GM18951 (cell line): ENCODE data around the gene ZNF862.

Experiments
- POLR2A ChIP-seq: IDR thresholded peaks from 4 replicates; pipeline ENCODE4 v1.6.1; 2011; ENCODE audit warnings: mild to moderate bottlenecking; ENCODE audit not compliant: insufficient read length, insufficient read depth; ENCODE audit errors: extremely low read depth
- in situ Hi-C: fragments of 300-500 bp; cut with MboI; formaldehyde crosslinking; loops from one replicate; pipeline ENCODE4 v1.12.0; 2022; ENCODE audit warnings: low sequenced_read_pairs, mixed read lengths, inconsistent platforms; ENCODE audit not compliant: unreplicated experiment

Gene ZNF862

DNA sequence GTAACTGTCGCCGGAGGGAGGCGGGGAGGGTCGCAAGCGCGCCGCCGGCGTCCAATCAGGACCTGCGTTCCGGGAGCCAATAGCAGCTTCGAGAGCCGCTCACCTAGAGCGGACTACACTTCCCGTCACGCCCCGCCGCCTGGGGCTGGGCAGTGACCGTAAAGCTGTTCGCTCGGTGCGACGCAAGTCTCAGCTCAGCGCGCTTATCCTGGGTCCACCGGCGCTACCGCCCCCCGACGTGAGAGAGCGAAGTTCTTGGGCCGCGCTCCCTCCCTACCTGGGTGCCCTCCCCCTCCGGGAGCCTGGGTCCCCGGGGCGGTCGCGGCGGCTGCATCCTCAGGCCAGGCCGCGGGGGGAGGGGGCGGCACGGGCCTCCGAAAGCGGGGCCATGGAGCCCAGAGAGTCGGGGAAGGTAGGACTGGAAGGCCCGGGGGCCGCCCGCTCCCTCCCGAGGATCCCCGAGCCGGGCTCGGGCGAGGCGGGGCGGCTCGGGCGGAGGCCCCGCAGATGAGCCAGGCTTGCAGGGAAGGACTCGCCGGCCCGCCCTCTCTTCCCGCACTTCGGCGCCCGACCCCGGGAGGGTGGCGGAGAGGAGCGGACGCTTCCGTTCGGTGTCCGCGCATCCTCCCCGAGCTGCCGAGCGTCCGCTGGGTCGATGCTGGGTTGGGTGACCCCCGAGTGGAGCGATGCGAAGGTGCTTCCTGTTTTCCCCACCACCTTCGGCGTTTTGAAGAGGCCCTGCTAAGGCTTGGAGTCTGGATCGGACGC lies at the start of gene ZNF862:
ZNF862 (plus strand) TSS at position 152 of the 768 bp plus-strand sequence; CDS start at position 389, 237 bp downstream.
- peak; percentile 82 for TF ChIP-seq POLR2A
- in situ Hi-C loops, result no loop called here

DNA sequence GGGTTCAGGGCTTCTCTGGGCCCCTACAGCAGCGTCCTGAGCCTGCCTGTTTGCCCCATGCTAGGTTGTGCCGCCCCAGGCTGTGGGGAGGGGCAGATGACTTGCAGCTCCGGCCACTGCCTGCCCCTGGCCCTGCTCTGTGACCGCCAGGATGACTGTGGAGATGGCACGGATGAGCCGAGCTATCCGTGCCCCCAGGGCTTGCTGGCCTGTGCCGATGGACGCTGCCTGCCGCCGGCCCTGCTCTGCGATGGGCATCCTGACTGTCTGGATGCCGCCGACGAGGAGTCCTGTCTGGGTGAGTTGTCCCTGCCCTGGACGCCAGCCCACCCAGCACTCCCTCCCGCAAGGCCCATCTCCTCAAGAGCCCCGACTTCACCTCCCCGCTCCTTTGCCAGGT lies 49.1 kb upstream of the ZNF862 start:
- in situ Hi-C loops, result no loop called here
- no peak for TF ChIP-seq POLR2A

DNA sequence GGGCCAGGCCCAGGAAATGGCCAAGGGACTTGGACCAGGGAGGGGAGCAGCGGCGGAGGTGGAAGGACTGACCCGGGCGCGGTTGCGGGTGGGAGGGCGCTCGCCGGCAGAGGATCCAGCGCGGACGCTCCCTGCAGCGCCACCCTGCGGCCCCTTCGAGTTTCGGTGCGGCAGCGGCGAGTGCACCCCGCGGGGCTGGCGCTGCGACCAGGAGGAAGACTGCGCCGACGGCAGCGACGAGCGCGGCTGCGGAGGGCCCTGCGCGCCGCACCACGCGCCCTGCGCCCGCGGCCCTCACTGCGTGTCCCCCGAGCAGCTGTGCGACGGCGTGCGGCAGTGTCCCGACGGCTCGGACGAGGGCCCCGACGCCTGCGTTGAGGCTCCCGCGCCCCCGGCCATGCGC lies 48.0 kb upstream of the ZNF862 start:
- in situ Hi-C loops, result no loop called here
- no peak for TF ChIP-seq POLR2A

DNA sequence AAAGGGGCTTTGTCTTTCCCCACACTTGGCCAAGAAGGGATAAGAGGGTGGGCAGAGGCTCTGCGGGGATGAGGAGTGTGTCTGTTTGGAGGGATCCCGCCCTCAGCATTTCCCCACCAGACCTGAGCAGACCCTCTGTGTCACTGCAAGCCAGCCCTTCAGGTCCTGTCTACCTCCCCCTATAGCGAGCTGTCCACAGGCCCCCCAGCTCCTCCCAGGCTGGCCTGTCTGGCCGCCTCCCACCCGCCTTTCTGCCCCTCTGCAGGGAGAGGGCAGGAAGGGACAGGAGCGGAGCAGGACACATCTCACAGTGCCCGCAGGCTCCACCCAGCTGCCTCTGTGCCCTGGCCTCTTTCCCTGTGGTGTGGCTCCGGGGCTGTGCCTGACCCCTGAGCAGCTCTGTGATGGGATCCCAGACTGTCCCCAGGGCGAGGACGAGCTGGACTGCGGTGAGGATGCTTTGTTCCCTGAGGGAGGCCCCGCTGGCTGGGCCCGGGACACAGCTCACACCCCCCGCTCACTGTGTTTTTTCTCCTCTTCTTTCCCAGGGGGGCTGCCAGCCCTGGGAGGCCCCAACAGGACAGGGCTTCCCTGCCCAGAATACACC lies 47.3 kb upstream of the ZNF862 start:
- in situ Hi-C loops, result no loop called here
- TF ChIP-seq POLR2A, result no peak

DNA sequence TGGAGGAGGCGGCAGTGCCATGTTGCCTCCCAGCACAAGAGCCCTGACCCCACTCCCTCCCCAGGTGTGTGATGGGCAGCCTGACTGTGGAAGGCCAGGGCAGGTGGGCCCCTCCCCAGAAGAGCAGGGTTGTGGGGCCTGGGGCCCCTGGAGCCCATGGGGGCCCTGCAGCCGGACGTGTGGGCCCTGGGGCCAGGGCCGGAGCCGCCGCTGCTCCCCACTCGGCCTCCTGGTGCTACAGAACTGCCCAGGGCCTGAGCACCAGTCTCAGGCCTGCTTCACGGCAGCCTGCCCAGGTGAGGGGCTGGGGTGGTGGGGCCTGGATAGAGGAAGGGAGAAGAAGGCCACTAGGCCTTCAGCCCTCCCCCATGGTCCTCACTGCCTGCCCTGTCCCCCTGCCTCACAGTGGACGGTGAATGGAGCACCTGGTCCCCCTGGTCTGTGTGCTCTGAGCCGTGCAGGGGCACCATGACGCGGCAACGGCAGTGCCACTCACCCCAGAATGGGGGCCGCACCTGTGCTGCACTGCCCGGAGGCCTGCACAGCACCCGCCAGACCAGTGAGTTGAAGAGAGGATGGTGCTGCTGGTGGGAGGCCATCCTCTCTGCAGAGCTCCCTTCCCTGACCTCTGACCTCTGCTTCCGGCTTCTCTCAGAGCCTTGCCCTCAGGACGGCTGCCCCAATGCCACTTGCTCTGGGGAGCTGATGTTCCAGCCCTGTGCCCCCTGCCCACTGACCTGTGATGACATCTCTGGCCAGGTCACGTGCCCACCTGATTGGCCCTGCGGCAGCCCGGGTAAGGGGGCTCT lies 46.6 kb upstream of the ZNF862 start:
- no peak for TF ChIP-seq POLR2A
- in situ Hi-C loops, result no loop called here

DNA sequence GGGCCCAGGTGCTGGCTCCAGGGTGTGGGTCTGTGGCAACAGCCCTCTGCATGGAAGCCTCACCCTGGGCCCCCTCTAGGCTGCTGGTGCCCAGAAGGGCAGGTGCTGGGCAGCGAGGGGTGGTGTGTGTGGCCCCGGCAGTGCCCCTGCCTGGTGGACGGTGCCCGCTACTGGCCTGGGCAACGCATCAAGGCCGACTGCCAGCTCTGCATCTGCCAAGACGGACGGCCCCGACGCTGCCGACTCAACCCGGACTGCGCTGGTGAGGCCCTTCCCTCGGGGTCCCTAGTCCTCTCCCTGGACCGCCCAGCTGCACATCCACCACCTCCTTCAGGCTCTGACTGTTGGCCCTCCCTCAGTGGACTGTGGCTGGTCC lies 46.0 kb upstream of the ZNF862 start:
- TF ChIP-seq POLR2A, result no peak
- in situ Hi-C loops, result no loop called here

DNA sequence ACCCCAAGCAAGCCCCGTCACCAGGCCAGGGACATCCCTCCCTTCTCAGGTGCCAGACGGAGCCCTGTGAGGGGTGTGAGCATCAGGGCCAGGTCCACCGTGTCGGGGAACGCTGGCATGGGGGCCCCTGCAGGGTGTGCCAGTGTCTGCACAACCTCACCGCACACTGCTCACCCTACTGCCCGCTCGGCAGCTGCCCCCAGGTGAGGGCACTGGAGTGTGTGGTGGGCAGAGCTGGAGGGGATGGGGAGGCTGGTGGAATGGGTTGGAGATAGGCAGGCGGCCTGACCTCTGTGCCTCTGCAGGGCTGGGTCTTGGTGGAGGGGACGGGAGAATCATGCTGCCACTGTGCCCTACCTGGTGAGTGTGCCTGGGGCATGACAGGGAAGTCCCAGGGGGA lies 44.9 kb upstream of the ZNF862 start:
- no peak for TF ChIP-seq POLR2A
- in situ Hi-C loops, result no loop called here

DNA sequence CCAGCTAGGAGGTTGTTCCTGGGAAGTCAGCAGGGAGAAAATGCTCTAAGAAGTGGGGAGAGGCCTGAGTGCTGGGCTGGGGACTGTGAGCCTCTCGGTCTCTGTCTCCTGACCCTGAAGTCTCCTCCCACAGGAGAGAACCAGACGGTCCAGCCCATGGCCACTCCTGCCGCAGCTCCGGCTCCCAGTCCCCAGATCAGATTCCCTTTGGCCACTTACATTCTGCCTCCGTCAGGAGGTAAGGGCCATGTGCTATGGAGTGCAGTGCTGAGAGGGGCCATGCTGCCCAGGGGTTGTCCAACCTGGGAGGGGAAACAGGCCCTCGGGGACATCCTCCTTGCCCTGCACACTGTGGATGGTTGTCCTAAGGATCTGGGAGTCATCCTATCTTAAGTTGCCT lies 43.5 kb upstream of the ZNF862 start:
- TF ChIP-seq POLR2A, result no peak
- in situ Hi-C loops, result no loop called here

DNA sequence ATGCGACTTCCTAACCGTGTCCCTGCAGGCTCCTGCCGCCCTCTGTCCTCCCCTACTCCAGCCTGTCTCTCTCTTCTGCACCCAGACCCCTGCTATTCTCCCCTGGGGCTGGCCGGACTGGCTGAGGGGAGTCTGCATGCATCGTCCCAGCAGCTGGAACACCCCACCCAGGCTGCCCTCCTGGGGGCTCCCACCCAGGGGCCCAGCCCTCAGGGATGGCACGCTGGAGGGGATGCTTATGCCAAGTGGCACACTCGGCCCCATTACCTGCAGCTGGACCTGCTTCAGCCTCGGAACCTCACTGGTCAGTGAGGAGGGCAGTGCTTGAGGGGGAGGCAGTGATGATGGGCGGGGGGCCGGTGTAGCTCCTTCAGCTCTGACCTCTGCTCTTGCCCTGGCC lies 43.0 kb upstream of the ZNF862 start:
- TF ChIP-seq POLR2A, result no peak
- in situ Hi-C loops, result no loop called here

DNA sequence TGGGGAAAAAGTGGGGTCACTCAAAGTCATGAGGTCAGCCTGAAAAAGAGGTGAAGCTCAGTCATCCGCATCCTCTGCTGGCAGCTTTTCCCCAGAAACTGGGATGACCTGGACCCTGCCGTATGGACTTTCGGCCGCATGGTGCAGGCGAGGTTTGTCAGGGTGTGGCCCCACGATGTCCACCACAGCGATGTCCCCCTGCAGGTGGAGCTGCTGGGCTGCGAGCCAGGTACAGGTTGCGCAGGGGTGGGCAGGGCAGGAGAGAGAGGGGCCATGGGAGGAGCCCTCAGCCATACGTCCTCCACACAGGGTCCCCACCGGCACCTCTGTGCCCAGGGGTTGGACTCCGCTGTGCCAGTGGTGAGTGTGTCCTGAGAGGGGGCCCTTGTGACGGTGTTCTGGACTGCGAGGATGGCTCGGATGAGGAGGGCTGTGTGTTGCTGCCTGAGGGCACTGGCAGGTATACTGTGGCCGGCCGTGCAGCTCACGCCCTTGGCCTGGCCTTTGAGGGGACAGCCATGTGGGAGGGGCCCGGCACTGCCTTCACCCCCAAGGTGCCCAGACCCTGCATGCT lies 41.8 kb upstream of the ZNF862 start:
- in situ Hi-C loops, result no loop called here
- TF ChIP-seq POLR2A, result no peak

DNA sequence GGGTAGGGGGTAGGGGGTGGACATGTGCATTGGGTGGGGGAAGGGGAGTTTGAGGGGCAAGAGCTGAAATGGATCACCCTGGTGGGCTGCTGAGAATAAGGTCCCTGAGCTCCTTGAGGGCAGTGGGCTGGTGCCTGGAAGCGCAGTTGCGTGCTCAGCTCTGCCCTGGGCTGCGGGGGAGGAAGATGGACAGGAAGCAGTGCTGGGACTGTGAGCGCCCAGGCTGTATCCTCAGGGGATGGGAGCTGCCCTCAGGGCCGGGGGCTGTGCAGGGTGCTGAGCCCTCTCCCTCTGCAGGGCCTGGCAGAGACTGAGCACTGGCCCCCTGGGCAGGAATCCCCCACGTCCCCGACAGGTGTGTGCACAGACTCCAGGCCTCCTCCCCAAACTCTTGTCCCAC lies 40.4 kb upstream of the ZNF862 start:
- in situ Hi-C loops, result no loop called here
- TF ChIP-seq POLR2A, result no peak

DNA sequence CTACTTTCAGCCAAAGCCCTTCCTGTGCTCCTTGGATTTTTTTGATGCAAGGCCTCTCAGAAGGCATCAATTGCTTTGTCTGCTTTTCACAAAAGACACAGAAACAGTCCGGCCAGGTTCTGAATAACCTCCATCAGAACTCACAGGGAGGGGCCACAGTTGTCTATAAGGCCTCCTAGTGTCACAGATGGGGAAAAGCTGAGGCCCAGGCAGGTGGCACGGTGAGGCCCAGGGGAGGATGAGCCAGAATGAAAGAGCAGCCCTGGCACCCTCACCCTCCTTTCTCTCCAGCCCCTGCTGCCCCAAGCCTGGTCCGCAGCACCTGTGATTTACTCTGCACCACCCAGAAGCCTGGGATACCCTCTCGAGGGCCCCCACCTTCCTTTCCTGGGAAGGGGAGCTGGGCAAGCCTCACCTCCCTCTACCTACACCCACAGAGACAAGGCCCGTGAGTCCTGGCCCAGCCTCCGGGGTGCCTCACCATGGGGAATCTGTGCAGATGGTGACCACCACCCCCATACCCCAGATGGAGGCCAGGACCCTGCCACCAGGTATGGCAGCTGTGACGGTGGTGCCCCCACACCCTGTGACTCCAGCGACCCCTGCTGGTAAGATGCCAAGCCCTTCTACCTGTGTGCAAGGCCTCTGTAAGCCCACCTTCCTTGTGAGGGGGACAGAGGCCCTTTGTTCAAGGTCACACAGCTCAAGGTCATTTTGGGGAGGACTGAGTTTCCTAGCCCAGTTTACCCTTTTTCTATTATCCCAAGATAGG lies 38.6 kb upstream of the ZNF862 start:
- in situ Hi-C loops, result no loop called here

DNA sequence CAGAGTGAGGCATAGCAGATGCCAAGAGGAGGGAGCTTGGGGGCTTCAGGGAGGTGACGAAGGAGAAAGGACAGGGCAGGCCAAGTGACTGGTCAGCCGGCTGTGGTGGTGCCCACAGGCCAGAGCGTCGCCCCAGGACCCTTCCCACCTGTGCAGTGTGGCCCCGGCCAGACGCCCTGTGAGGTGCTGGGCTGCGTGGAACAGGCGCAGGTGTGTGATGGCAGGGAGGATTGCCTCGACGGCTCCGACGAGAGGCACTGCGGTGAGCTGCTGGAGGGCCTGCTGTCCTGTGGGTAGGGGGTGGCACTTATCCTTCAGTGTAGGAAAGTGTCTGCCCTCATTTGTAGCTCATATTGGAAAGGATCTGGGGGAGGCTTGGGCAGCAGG lies 38.0 kb upstream of the ZNF862 start:
- in situ Hi-C loops, result no loop called here
- no peak for TF ChIP-seq POLR2A

More for the DNA sequence above, 38.6 kb upstream of the ZNF862 start:
- no peak for TF ChIP-seq POLR2A
